ENCODE data around the gene HID1. TPM values are rescaled to one million over a fixed set of nuclear protein-coding genes. Genes with fewer than 3 reads are reported as not detected.
A peak's percentile ranks its signal among the peaks of the same experiment; 100 is the strongest.

Gene HID1
- total RNA-seq, 1 experiment from 2014 or later = 43.8 TPM

DNA sequence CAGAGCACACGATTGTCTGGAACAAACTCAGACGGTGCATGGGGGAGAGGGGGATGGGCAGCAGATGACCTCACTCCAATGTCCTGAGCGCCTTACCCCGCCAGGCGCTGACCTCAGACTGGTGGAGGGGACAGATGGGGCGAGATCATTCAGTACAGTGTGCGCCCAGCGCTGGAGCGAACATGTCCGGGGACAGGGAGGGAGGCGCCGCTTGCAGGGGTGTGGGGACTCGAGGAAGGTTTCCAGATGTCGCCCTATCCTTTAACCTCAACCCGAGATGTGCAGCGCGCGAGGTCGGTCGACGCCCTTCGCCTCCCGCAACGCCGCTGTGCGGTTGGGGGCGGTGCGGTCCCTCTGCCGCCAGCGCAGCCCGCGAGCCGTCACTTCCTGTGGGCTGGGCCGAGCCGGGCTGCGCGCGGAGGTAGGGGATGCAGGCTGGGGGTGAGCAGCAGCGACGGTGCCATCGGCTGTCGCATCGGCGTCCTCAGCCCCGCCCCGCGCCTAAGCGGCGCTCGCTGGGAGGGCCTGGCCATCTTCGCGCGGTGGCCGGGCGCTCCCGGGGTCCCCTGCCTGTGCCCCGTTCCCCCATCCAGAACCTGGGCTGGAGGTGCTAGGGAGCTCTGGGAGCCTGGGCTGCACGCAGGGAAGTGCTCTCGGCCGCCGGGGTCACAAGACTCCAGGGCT lies 9.6 kb upstream of the HID1 start (continued):
- TF ChIP-seq, protein P1, sequence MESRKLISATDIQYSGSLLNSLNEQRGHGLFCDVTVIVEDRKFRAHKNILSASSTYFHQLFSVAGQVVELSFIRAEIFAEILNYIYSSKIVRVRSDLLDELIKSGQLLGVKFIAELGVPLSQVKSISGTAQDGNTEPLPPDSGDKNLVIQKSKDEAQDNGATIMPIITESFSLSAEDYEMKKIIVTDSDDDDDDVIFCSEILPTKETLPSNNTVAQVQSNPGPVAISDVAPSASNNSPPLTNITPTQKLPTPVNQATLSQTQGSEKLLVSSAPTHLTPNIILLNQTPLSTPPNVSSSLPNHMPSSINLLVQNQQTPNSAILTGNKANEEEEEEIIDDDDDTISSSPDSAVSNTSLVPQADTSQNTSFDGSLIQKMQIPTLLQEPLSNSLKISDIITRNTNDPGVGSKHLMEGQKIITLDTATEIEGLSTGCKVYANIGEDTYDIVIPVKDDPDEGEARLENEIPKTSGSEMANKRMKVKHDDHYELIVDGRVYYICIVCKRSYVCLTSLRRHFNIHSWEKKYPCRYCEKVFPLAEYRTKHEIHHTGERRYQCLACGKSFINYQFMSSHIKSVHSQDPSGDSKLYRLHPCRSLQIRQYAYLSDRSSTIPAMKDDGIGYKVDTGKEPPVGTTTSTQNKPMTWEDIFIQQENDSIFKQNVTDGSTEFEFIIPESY (IDR thresholded peaks at IDR 0.05; ENCODE audit: extremely low read depth, insufficient replicate concordance, low read length) = peak; percentile 26
- TF ChIP-seq EZH2phosphoT487 (IDR thresholded peaks at IDR 0.05; ENCODE audit: borderline replicate concordance) (no peak), YY1 (IDR thresholded peaks at IDR 0.05; ENCODE audit: extremely low read depth, insufficient replicate concordance, low read depth, low read length) (peak; percentile 59), ZNF274 (IDR thresholded peaks at IDR 0.05; ENCODE audit: low read depth, low read length) (no peak), ZFX (IDR thresholded peaks at IDR 0.05) (peak; percentile 49; the same call in 1 of the 2 replicates), EZH2 (IDR thresholded peaks at IDR 0.05) (no peak), SIN3A (IDR thresholded peaks at IDR 0.05; ENCODE audit: low read depth) (peak; percentile 97), RAD21 (IDR thresholded peaks at IDR 0.05; ENCODE audit: low read depth) (no peak), CEBPB (IDR thresholded peaks at IDR 0.05; ENCODE audit: low read depth) (no peak), POLR2AphosphoS5 (IDR thresholded peaks at IDR 0.05; ENCODE audit: low read depth, low read length) (peak; percentile 97)
- TF ChIP-seq, protein P2, sequence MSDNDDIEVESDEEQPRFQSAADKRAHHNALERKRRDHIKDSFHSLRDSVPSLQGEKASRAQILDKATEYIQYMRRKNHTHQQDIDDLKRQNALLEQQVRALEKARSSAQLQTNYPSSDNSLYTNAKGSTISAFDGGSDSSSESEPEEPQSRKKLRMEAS (IDR thresholded peaks at IDR 0.05) = peak; percentile 89

DNA sequence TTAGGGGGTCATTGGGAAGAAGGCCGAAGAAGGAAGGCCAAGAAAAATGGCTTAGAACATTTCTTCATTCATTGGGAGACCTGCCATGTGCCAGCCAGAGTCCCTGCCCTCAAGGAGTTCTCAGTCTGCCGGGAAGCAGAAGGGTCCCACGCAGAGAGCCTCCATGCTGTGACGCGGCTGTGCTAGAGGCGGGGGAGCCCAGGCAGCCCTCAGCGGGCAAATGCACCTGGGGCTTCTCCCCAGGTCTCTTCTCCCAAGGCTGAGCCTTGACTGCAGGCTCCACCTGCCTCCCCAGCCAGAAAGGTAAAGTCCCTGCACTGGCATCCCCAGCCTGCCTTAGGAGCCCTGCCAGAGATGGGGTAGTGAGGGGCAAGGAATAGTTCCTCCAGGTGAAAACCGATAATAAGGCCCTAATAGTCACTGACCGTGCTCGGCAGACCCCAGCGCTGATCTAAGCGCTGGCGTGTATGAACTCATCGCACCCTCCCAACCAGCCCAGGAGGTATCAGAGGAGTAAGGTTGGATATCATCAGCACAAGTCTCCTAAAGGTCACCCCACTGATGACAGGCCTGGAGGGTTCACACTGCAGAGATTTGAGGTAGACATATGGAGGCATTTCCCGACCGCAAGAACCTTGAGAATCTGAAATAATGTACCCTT lies 8.9 kb upstream of the HID1 start:
- ATAC-seq (no peak; the same call in 1 of the 2 replicates), DNase-seq (ENCODE audit: low read depth, low spot score) (no peak)
- Histone ChIP-seq H3K4me2 (ENCODE audit: low read length) (peak overlapping the region; percentile 93), H3K79me2 (ENCODE audit: insufficient read depth, low read length) (no peaks in the 10 kb centered on the region), H3K9ac (ENCODE audit: low read length) (peak overlapping the region; percentile 78), H3K4me3 (replicated peaks in 1 of 2; ENCODE audit: low read depth in 1 of 2, low read length in 2 of 2) (peak overlapping the region; percentile 57 to 78), H4K20me1 (ENCODE audit: insufficient read depth) (no peaks in the 10 kb centered on the region), H2AFZ (ENCODE audit: low read depth, low read length, poor library complexity, severe bottlenecking) (no peak overlapping the region), H3K9me3 (ENCODE audit: control insufficient read depth in 1 of 2, insufficient read depth in 1 of 2, low read depth in 1 of 2, low read length in 2 of 2) (no peaks in the 10 kb centered on the region), H3K36me3 (ENCODE audit: control insufficient read depth in 1 of 2, insufficient read depth in 2 of 2, low read length in 2 of 2) (no peaks in the 10 kb centered on the region), H3K27me3 (ENCODE audit: insufficient read depth, low read length) (no peaks in the 10 kb centered on the region), H3K9me2 (ENCODE audit: insufficient read depth) (no peaks in the 10 kb centered on the region), H3K27ac (ENCODE audit: low read depth, low read length) (peak overlapping the region; percentile 76), H3K4me1 (ENCODE audit: control insufficient read depth in 1 of 2, insufficient read depth in 2 of 2, low read length in 2 of 2) (peaks cover 9 to 25% of the 10 kb centered on the region in 2 experiments)
- ChIA-PET RAD21 (ENCODE audit: low non-redundant PET in 1 of 2, low total read pairs in 2 of 2, uncharacterized antibody in 2 of 2, unreplicated experiment in 2 of 2) (no interaction called here), CTCF (no interaction called here), POLR2A (no interaction called here)
- TF ChIP-seq RAD21 (IDR thresholded peaks at IDR 0.05; ENCODE audit: low read depth) = no peak
- no peak for TF ChIP-seq CBX3 (IDR thresholded peaks at IDR 0.05; ENCODE audit: low read depth)
- no peak for TF ChIP-seq JUND (IDR thresholded peaks at IDR 0.05)
- TF ChIP-seq CEBPB (IDR thresholded peaks at IDR 0.05; ENCODE audit: low read depth) = no peak
- TF ChIP-seq, protein P3, sequence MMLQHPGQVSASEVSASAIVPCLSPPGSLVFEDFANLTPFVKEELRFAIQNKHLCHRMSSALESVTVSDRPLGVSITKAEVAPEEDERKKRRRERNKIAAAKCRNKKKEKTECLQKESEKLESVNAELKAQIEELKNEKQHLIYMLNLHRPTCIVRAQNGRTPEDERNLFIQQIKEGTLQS (IDR thresholded peaks at IDR 0.05) = no peak
- no peak for TF ChIP-seq TCF7L2 (IDR thresholded peaks at IDR 0.05; ENCODE audit: borderline replicate concordance, extremely low read depth, insufficient read depth, insufficient read length)
- no peak for TF ChIP-seq FOSL1 (IDR thresholded peaks at IDR 0.05; ENCODE audit: low read depth)
- no peak for TF ChIP-seq EGR1 (IDR thresholded peaks at IDR 0.05; ENCODE audit: low read depth)
- TF ChIP-seq SIN3A (IDR thresholded peaks at IDR 0.05; ENCODE audit: low read depth) = no peak
- intact Hi-C loops (cut with micrococcal nuclease) = no loop called here
- BruUV-seq (replicated peaks) = TSS peak; percentile 96
